Measurements from ENCODE around the gene KCNK10.

GRCh38 chr14:88321692-88322503 lies 1.2 kb downstream of the KCNK10 start:
- TF ChIP-seq POLR2A (IDR thresholded peaks at IDR 0.05) = no peak
- TF ChIP-seq CTCF (IDR thresholded peaks at IDR 0.05 in 8 of 11, conservative IDR thresholded peaks at IDR 0.05 in 3 of 11) = no peak
- TF ChIP-seq POLR2AphosphoS5 (IDR thresholded peaks at IDR 0.05) = no peak
